B cell (primary cell): ENCODE data around the gene EGFLAM.

Experiments
- CTCF ChIP-seq: fragments of 200-600 bp; IDR thresholded peaks from one replicate; pipeline ENCODE4 v1.8.0; 2022; ENCODE audit warnings: antibody characterized with exemption, mild to moderate bottlenecking
- EZH2 ChIP-seq: IDR thresholded peaks from 2 replicates; pipeline ENCODE4 v1.6.1; 2012; ENCODE audit warnings: borderline replicate concordance, low read depth, mild to moderate bottlenecking, moderate library complexity, low read length; ENCODE audit not compliant: insufficient read depth, poor library complexity, severe bottlenecking

DNA sequence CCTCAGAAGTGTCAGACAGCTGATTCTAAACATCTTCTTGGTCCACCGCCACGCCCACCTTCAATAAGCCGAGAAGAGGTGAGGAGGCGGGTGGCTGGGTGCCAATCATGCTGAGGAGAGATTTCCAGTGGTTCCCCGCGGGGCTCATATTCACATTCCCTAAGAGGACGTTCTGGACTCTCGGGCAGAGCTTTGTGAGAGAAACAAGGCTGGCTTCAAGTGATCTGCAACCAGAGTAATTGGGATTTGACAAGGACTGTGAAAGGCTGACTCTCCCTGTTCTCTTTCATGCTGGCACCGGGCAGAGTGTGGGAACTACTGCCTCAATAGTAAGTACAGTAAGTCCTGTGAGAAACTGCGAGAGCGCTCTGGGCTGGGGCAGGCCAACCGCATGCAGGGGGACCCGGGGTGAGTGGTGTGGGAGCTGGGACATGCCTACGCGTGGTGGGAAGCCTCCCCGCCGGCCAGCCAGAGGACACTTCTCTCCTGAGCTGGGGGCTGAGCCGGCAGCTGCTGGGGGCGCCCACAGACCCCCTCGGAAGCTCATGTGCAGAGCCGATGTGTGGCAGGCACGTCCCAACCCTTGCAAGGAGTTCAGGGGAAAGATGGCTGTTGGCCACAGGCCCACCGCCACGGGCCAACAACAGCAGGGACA is 187.1 kb downstream of the EGFLAM start:
- TF ChIP-seq CTCF (no peak), EZH2 (no peak)
